ENCODE measurements around the gene WNT4. TPM values are rescaled to one million over a fixed set of nuclear protein-coding genes. Genes with fewer than 3 reads are reported as not detected.

Gene WNT4
- total RNA-seq, 1 donor from 2014 or later: 0.19 TPM

- peaks cover 4% of the 10 kb centered on the region for H3K9me3 Mint-ChIP-seq (ENCODE audit: unreplicated experiment)
- H3K4me1 Mint-ChIP-seq (ENCODE audit: unreplicated experiment): peaks cover 46% of the 10 kb centered on the region
- peak overlapping the region; percentile 40 for H3K27ac Mint-ChIP-seq (ENCODE audit: unreplicated experiment)
- no peaks in the 10 kb centered on the region for H3K27me3 Mint-ChIP-seq (ENCODE audit: unreplicated experiment)
- no peak for TF ChIP-seq CTCF (IDR thresholded peaks at IDR 0.05)
- no peak overlapping the region for H3K4me3 Mint-ChIP-seq (ENCODE audit: unreplicated experiment)
- no peak for DNase-seq (ENCODE audit: extremely low spot score, unreplicated experiment)
- peaks cover 48% of the 10 kb centered on the region for H3K36me3 Mint-ChIP-seq (ENCODE audit: unreplicated experiment)
Observed at GRCh38 chr1:22089787-22090186, 53.1 kb downstream of the WNT4 start.

- Mint-ChIP-seq H3K4me3 (ENCODE audit: unreplicated experiment) (no peak overlapping the region), H3K36me3 (ENCODE audit: unreplicated experiment) (peaks cover 52% of the 10 kb centered on the region)
Observed at GRCh38 chr1:22089134-22089571, 53.7 kb downstream of the WNT4 start.

GRCh38 chr1:22088331-22088730, 54.6 kb downstream of the WNT4 start:
- H3K4me1 Mint-ChIP-seq (ENCODE audit: unreplicated experiment): peaks cover 46% of the 10 kb centered on the region

More at GRCh38 chr1:22089134-22089571, 53.7 kb downstream of the WNT4 start:
- Mint-ChIP-seq H3K4me1 (ENCODE audit: unreplicated experiment) (peaks cover 46% of the 10 kb centered on the region), H3K27me3 (ENCODE audit: unreplicated experiment) (no peaks in the 10 kb centered on the region), H3K27ac (ENCODE audit: unreplicated experiment) (peak overlapping the region; percentile 52), H3K9me3 (ENCODE audit: unreplicated experiment) (peaks cover 4% of the 10 kb centered on the region)
- DNase-seq (ENCODE audit: extremely low spot score, unreplicated experiment): no peak
- TF ChIP-seq CTCF (IDR thresholded peaks at IDR 0.05): no peak

GRCh38 chr1:22080191-22080590, 62.7 kb downstream of the WNT4 start:
- Mint-ChIP-seq H3K4me3 (ENCODE audit: unreplicated experiment) (no peak overlapping the region), H3K36me3 (ENCODE audit: unreplicated experiment) (peaks cover 35% of the 10 kb centered on the region), H3K4me1 (ENCODE audit: unreplicated experiment) (peaks cover 29% of the 10 kb centered on the region), H3K9me3 (ENCODE audit: unreplicated experiment) (peaks cover under 1% of the 10 kb centered on the region), H3K27me3 (ENCODE audit: unreplicated experiment) (no peaks in the 10 kb centered on the region), H3K27ac (ENCODE audit: unreplicated experiment) (no peak overlapping the region)
- no peak for TF ChIP-seq CTCF (IDR thresholded peaks at IDR 0.05)
- DNase-seq (ENCODE audit: extremely low spot score, unreplicated experiment): no peak

More at GRCh38 chr1:22088331-22088730, 54.6 kb downstream of the WNT4 start:
- H3K27me3 Mint-ChIP-seq (ENCODE audit: unreplicated experiment): no peaks in the 10 kb centered on the region
- no peak for TF ChIP-seq CTCF (IDR thresholded peaks at IDR 0.05)
- peaks cover 46% of the 10 kb centered on the region for H3K36me3 Mint-ChIP-seq (ENCODE audit: unreplicated experiment)
- DNase-seq (ENCODE audit: extremely low spot score, unreplicated experiment): no peak
- peaks cover 4% of the 10 kb centered on the region for H3K9me3 Mint-ChIP-seq (ENCODE audit: unreplicated experiment)
- H3K4me3 Mint-ChIP-seq (ENCODE audit: unreplicated experiment): no peak overlapping the region
- H3K27ac Mint-ChIP-seq (ENCODE audit: unreplicated experiment): peak overlapping the region; percentile 52

GRCh38 chr1:22078133-22078532, 64.8 kb downstream of the WNT4 start:
- DNase-seq (ENCODE audit: extremely low spot score, unreplicated experiment): no peak
- H3K27ac Mint-ChIP-seq (ENCODE audit: unreplicated experiment): no peak overlapping the region
- no peak for TF ChIP-seq CTCF (IDR thresholded peaks at IDR 0.05)
- H3K4me1 Mint-ChIP-seq (ENCODE audit: unreplicated experiment): peaks cover 40% of the 10 kb centered on the region
- H3K27me3 Mint-ChIP-seq (ENCODE audit: unreplicated experiment): no peaks in the 10 kb centered on the region
- no peaks in the 10 kb centered on the region for H3K9me3 Mint-ChIP-seq (ENCODE audit: unreplicated experiment)
- peaks cover 26% of the 10 kb centered on the region for H3K36me3 Mint-ChIP-seq (ENCODE audit: unreplicated experiment)
- no peak overlapping the region for H3K4me3 Mint-ChIP-seq (ENCODE audit: unreplicated experiment)

All from osteocyte (in vitro differentiated cells).